Liver (tissue), 3 donors: ENCODE measurements around the gene RPS6KA4.
"Not testable (repeated sequence)": the region's sequence is repeated elsewhere in the genome, so short reads cannot be mapped to it uniquely, and the experiment has no call there.

Source experiments
- ATF3 ChIP-seq: IDR thresholded peaks from 2 replicates; pipeline ENCODE4 v1.6.1; 2016; ENCODE audit warnings: antibody characterized with exemption
- JUND ChIP-seq, 2 donors: IDR thresholded peaks; 2 replicates each; pipeline ENCODE4 v1.6.1; 2016; ENCODE audit warnings: antibody characterized with exemption in 2 of 2
- REST ChIP-seq: IDR thresholded peaks from 2 replicates; pipeline ENCODE4 v1.6.1; 2016; ENCODE audit warnings: antibody characterized with exemption, mild to moderate bottlenecking
- RXRA ChIP-seq, 2 donors: IDR thresholded peaks; 2 replicates each; pipeline ENCODE4 v1.6.1; 2017 to 2018; ENCODE audit warnings: antibody characterized with exemption in 2 of 2, mild to moderate bottlenecking in 1 of 2
- SP1 ChIP-seq: IDR thresholded peaks from 2 replicates; pipeline ENCODE4 v1.6.1; 2018; ENCODE audit warnings: antibody characterized with exemption, mild to moderate bottlenecking
- TAF1 ChIP-seq: conservative IDR thresholded peaks from 2 replicates; pipeline ENCODE4 v1.6.1; 2016; ENCODE audit warnings: antibody characterized with exemption, mild to moderate bottlenecking
- YY1 ChIP-seq: IDR thresholded peaks from 2 replicates; pipeline ENCODE4 v1.6.1; 2016; ENCODE audit warnings: antibody characterized with exemption, mild to moderate bottlenecking
- TF ChIP-seq, protein P1 (sequence below): fragments of 150-350 bp; IDR thresholded peaks from 2 replicates; pipeline ENCODE4 v1.5.1; 2017; ENCODE audit warnings: improper control_type of control experiment, low read depth, low read length; ENCODE audit not compliant: missing input control
- donor health status: healthy.
- donor health status: healthy.

DNA sequence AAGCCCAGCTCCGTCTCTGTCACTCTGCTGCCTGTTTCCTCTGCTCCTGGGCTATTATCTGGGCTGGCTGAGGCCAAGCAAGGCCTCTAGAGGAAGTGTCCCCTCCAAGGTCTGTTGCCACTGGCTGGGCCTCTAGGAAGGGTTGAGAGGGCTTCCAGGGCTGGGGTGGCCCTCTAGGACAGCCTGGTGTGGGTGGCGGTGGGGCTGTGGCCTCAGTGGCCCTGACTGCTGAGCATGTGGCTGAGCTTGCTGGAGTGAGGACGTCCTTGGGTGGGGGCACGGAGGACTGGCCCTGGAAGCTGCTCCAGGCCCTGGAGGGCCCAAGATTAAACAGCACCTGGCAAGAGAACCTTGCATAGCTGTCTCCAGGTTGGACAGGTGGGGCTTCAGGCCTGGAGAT is 35.0 kb upstream of the RPS6KA4 start:
- not testable (repeated sequence) for TF ChIP-seq RXRA (IDR thresholded peaks at IDR 0.05); ATF3; YY1; REST; SP1; TAF1; JUND (IDR thresholded peaks at IDR 0.05)
- TF ChIP-seq, protein P1, sequence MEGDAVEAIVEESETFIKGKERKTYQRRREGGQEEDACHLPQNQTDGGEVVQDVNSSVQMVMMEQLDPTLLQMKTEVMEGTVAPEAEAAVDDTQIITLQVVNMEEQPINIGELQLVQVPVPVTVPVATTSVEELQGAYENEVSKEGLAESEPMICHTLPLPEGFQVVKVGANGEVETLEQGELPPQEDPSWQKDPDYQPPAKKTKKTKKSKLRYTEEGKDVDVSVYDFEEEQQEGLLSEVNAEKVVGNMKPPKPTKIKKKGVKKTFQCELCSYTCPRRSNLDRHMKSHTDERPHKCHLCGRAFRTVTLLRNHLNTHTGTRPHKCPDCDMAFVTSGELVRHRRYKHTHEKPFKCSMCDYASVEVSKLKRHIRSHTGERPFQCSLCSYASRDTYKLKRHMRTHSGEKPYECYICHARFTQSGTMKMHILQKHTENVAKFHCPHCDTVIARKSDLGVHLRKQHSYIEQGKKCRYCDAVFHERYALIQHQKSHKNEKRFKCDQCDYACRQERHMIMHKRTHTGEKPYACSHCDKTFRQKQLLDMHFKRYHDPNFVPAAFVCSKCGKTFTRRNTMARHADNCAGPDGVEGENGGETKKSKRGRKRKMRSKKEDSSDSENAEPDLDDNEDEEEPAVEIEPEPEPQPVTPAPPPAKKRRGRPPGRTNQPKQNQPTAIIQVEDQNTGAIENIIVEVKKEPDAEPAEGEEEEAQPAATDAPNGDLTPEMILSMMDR = not testable (repeated sequence)
